Sciatic nerve (tissue), 1 donor: ENCODE results near the gene AGFG2. TPM values are rescaled to one million over a fixed set of nuclear protein-coding genes. Genes with fewer than 3 reads are reported as not detected.

Experiments used
- total RNA-seq: library from RNA; stranded (reverse); fragmentation: NEBNext Ultra II Directional; extraction: Animal tissue kit (Norgen Biotek cat#: 25700); gene quantifications from one replicate; pipeline ENCODE4 v1.2.1, GENCODE V29; 2021
- donor health status: DM: no; HTN: no; CAD: no.

The AGFG2 gene
- total RNA-seq, 1 donor from 2014 or later = 30.6 TPM

Other genes with a start within 250 kb of the AGFG2 start
- not detected for gene SPDYE3, start 231.5 kb upstream of the AGFG2 start, total RNA-seq
- gene PILRB, start 181.1 kb upstream of the AGFG2 start, total RNA-seq = 46.3 TPM
- gene PILRA, start 165.7 kb upstream of the AGFG2 start, total RNA-seq = 14.6 TPM
- 8.0 TPM for gene ZCWPW1, start 110.5 kb upstream of the AGFG2 start, total RNA-seq
- 37.0 TPM for gene MEPCE, start 109.4 kb upstream of the AGFG2 start, total RNA-seq
- gene PPP1R35, start 102.7 kb upstream of the AGFG2 start, total RNA-seq = 25.3 TPM
- gene SPACDR, start 74.9 kb upstream of the AGFG2 start, total RNA-seq = 3.6 TPM
- gene TSC22D4, start 60.0 kb upstream of the AGFG2 start, total RNA-seq = 148 TPM
- 9.1 TPM for gene NYAP1, start 55.3 kb upstream of the AGFG2 start, total RNA-seq
- gene SAP25, start 34.7 kb downstream of the AGFG2 start, total RNA-seq = 13.6 TPM
- gene LRCH4, start 46.9 kb downstream of the AGFG2 start, total RNA-seq = 75.7 TPM
- gene FBXO24, start 47.1 kb downstream of the AGFG2 start, total RNA-seq = 1.2 TPM
- gene PCOLCE, start 63.2 kb downstream of the AGFG2 start, total RNA-seq = 138 TPM
- 23.0 TPM for gene MOSPD3, start 73.3 kb downstream of the AGFG2 start, total RNA-seq
- 1.2 TPM for gene TFR2, start 102.3 kb downstream of the AGFG2 start, total RNA-seq
- not detected for gene ACTL6B, start 117.2 kb downstream of the AGFG2 start, total RNA-seq
- gene GNB2, start 134.5 kb downstream of the AGFG2 start, total RNA-seq = 179 TPM
- 58.8 TPM for gene GIGYF1, start 155.0 kb downstream of the AGFG2 start, total RNA-seq
- 16.6 TPM for gene POP7, start 166.9 kb downstream of the AGFG2 start, total RNA-seq
- not detected for gene EPO, start 181.3 kb downstream of the AGFG2 start, total RNA-seq
- gene ZAN, start 194.4 kb downstream of the AGFG2 start, total RNA-seq = not detected